Melanocyte of skin (primary cell): ENCODE results near the gene PDE6C. TPM values are rescaled to one million over a fixed set of nuclear protein-coding genes. Genes with fewer than 3 reads are reported as not detected.

Source experiments
- total RNA-seq, 2 donors: library from RNA; depleted of rRNA; stranded (reverse); fragments of >200 nt; gene quantifications; 2 replicates each; pipeline ENCODE4 v1.2.3, GENCODE V29; 2012

The PDE6C gene
- not detected for total RNA-seq

DNA sequence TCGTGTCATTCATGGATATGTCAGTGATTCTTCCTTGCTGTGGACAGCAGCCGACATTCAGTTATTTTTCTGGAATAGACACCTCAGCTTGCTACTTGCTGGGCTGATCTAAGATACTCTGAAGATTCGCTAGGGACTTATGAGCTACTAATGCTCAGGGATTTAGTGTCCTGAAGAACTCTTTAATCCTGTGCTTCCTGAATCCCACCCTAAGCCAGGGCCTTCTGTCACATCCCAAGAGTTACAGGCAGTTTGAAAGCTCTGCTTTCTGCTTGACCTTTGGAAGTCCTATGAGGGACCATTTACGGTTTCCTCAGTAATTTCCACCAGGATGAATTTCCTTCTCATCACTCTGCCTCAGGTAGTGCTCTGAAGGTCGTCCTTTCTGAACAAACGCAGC lies at the start of gene PDE6C:
Gene PDE6C, plus strand, starts transcription at position 227 of the 400 bp plus-strand sequence. CDS start 189 bp downstream, outside the sequence.

DNA sequence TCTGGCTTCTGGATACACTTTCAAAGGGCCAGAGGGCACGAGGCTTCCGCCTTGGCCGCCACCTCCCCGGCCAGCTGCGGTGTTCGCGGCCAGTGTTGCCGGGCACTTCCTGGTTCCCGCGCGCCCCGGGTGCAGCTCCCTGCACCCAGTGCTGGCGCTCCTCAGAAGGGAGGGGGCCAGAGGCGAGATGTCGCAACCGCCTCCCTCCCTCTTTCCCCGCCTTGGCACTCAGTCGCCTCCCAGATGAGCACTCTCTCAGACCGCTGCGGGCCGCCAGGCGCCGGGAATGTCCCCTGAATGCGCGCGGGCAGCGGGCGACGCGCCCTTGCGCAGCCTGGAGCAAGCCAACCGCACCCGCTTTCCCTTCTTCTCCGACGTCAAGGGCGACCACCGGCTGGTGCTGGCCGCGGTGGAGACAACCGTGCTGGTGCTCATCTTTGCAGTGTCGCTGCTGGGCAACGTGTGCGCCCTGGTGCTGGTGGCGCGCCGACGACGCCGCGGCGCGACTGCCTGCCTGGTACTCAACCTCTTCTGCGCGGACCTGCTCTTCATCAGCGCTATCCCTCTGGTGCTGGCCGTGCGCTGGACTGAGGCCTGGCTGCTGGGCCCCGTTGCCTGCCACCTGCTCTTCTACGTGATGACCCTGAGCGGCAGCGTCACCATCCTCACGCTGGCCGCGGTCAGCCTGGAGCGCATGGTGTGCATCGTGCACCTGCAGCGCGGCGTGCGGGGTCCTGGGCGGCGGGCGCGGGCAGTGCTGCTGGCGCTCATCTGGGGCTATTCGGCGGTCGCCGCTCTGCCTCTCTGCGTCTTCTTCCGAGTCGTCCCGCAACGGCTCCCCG lies 45.7 kb upstream of the PDE6C start, which contains the start of gene FFAR4:
Gene FFAR4, plus strand, starts transcription at position 231 of the 842 bp plus-strand sequence. Its CDS starts 56 bp downstream, at position 287.

DNA sequence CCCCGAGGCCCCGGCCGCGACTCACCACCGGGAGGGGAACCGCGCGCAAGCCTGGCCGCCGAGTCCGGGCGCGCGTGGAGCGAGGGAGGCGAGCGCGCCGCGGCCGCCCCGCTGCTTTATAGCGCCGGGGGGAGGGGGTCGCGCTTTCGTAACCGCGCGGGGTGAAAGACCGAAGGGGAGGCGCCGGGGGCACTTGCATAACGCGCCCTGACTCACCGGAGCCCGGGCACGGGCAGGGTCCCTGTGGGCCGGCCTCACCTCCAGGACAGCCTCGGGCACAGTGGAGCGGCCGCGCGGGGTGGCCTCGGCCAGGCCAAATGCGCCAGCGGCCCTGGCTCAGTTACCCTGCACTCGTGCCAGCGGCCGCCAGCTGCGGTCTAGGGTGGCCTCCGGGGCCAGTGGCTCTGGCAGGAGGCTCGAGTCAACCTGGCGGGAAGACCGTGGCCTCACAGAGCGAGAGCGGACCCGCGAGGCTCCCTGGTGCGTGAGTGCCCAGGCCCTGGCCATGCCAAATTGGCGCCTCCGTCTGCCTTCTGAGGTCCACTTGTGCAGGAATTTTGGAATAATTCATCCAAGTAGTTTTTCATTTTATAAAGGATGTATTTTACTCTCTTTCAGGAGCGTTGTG lies 11.1 kb upstream of the PDE6C start, which contains the start of gene RBP4:
Gene RBP4, minus strand, starts transcription at position 90 of the 628 bp plus-strand sequence. CDS start 207 bp downstream, outside the sequence.

DNA sequence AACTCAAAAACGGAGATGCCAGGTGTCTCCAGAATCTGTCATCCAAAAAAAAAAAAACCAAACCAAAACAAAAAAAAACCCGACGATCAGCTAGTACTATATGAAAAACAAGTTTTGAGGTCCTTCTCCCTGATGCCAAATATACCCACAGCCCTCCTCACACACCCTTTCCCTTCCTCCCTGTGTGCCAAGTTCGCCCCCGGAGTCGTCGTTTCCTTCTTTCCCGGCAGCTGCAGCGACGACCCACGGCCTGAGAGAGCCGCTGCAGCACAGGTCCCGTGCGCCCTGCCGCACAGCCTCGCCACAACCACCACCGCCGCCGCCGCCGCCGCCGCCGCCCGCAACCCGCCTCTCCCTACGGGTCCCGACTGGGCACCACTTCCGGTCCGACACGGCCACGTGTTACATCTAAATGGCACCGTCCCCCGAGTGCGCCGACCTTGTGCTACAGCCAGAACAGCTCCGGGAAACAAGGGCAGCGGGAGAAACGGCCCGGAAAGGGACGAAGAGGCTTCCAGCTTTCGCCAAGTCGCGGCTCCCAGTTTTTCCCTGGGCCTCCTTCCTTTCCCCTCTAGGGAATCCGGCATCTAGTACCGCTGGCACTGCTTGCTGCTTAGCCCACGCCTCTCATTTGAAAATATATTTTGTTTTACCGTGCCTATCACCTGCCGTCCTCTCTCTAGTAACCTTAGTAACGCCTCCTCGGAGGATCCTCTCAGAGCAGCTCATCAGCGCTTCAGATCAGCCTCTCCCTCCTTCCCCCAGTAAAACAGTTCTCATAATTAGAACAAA lies 90.1 kb downstream of the PDE6C start, which contains the start of gene FRA10AC1:
Gene FRA10AC1, minus strand, starts transcription at position 383 of the 792 bp plus-strand sequence. CDS start 2,486 bp downstream, outside the sequence.

Other genes starting within 250 kb of the PDE6C start
- gene MYOF, start 130.2 kb upstream of the PDE6C start, total RNA-seq, result 10 to 100 TPM; 27.2 to 32.6 TPM
- 10 to 100 TPM; 28.9 to 61.9 TPM for gene CEP55, start 115.9 kb upstream of the PDE6C start, total RNA-seq
- not detected for gene FFAR4, start 45.9 kb upstream of the PDE6C start, total RNA-seq
- not detected for gene RBP4, start 11.3 kb upstream of the PDE6C start, total RNA-seq
- 10 to 100 TPM in 1 of 2 donors, 1 to 10 TPM in 1; 5.2 to 20.6 TPM for gene FRA10AC1, start 90.1 kb downstream of the PDE6C start, total RNA-seq
- gene LGI1, start 145.4 kb downstream of the PDE6C start, total RNA-seq, result under 1 TPM in 1 of 2 donors, not detected in 1; under 0.01 TPM